Mesothelial cell of epicardium (in vitro differentiated cells): Measurements from ENCODE around the gene CNTFR. TPM values are rescaled to one million over a fixed set of nuclear protein-coding genes. Genes with fewer than 3 reads are reported as not detected.

Experiments
- DNase-seq, 2 experiments: peaks; one replicate each; pipeline ENCODE4 v3.0.0; 2021; ENCODE audit warnings: low spot score in 2 of 2; ENCODE audit not compliant: unreplicated experiment in 2 of 2
- H3K27ac Mint-ChIP-seq: 2 replicates; pipeline ENCODE4 v1.8.0; 2021; ENCODE audit warnings: mixed read lengths
- H3K27me3 Mint-ChIP-seq: 2 replicates; pipeline ENCODE4 v1.8.0; 2021; ENCODE audit warnings: low read depth, mixed read lengths
- H3K36me3 Mint-ChIP-seq: 2 replicates; pipeline ENCODE4 v1.8.0; 2021; ENCODE audit warnings: mixed read lengths
- H3K4me1 Mint-ChIP-seq: 2 replicates; pipeline ENCODE4 v1.8.0; 2021; ENCODE audit warnings: mixed read lengths
- H3K4me3 Mint-ChIP-seq: 2 replicates; pipeline ENCODE4 v1.8.0; 2021; ENCODE audit warnings: mild to moderate bottlenecking, moderate library complexity, mixed read lengths
- H3K9me3 Mint-ChIP-seq: 2 replicates; pipeline ENCODE4 v1.8.0; 2021; ENCODE audit warnings: mixed read lengths
- CTCF ChIP-seq: fragments of 200-600 bp; sonication (generic); IDR thresholded peaks from one replicate; pipeline ENCODE4 v1.5.0; 2021; ENCODE audit warnings: antibody characterized with exemption; ENCODE audit not compliant: unreplicated experiment
- total RNA-seq: library from RNA; stranded (reverse); gene quantifications from 3 replicates; pipeline ENCODE4 v1.2.1, GENCODE V29; 2021

The CNTFR gene
- total RNA-seq, 1 donor from 2014 or later: 28.9 TPM

GRCh38 chr9:34519321-34520020 is 70.1 kb downstream of the CNTFR start:
- no peaks in the 10 kb centered on the region for H3K4me1 Mint-ChIP-seq
- no peak overlapping the region for H3K4me3 Mint-ChIP-seq
- TF ChIP-seq CTCF: no peak
- DNase-seq: no peak
- no peaks in the 10 kb centered on the region for H3K36me3 Mint-ChIP-seq
- peaks cover 54% of the 10 kb centered on the region for H3K27me3 Mint-ChIP-seq
- no peaks in the 10 kb centered on the region for H3K9me3 Mint-ChIP-seq
- no peak overlapping the region for H3K27ac Mint-ChIP-seq

- Mint-ChIP-seq H3K27ac (no peak overlapping the region), H3K27me3 (peaks cover 48% of the 10 kb centered on the region), H3K4me1 (no peaks in the 10 kb centered on the region), H3K36me3 (no peaks in the 10 kb centered on the region), H3K4me3 (no peak overlapping the region), H3K9me3 (no peaks in the 10 kb centered on the region)
- no peak for TF ChIP-seq CTCF
- no peak for DNase-seq
Measured at GRCh38 chr9:34518896-34519295, 70.6 kb downstream of the CNTFR start.

GRCh38 chr9:34518110-34518616 is 71.4 kb downstream of the CNTFR start:
- Mint-ChIP-seq H3K9me3 (no peaks in the 10 kb centered on the region), H3K36me3 (no peaks in the 10 kb centered on the region), H3K4me1 (peaks cover 3% of the 10 kb centered on the region), H3K27ac (no peak overlapping the region), H3K27me3 (peaks cover 45% of the 10 kb centered on the region), H3K4me3 (no peak overlapping the region)
- no peak for TF ChIP-seq CTCF
- no peak for DNase-seq

- Mint-ChIP-seq H3K27ac (no peak overlapping the region), H3K36me3 (no peaks in the 10 kb centered on the region), H3K4me3 (no peak overlapping the region), H3K4me1 (peaks cover 5% of the 10 kb centered on the region), H3K9me3 (no peaks in the 10 kb centered on the region), H3K27me3 (peaks cover 40% of the 10 kb centered on the region)
- DNase-seq: no peak
- TF ChIP-seq CTCF: no peak
Measured at GRCh38 chr9:34517185-34517584, 72.3 kb downstream of the CNTFR start.

- no peak overlapping the region for H3K4me3 Mint-ChIP-seq
- peaks cover 32% of the 10 kb centered on the region for H3K27me3 Mint-ChIP-seq
- H3K4me1 Mint-ChIP-seq: peaks cover 5% of the 10 kb centered on the region
- DNase-seq: no peak
- no peaks in the 10 kb centered on the region for H3K9me3 Mint-ChIP-seq
- TF ChIP-seq CTCF: no peak
- H3K27ac Mint-ChIP-seq: no peak overlapping the region
- no peaks in the 10 kb centered on the region for H3K36me3 Mint-ChIP-seq
Measured at GRCh38 chr9:34515959-34516358, 73.6 kb downstream of the CNTFR start.
